A673 (cell line): Measurements from ENCODE around the gene TUBB. TPM values are rescaled to one million over a fixed set of nuclear protein-coding genes. Genes with fewer than 3 reads are reported as not detected.

Experiments
- BruUV-seq: library from RNA; stranded (reverse); fragments of 400-500 nt; replicated peaks from 2 replicates; lab custom pipeline; 2021; lab: Mats Ljungman, UMichigan
- CTCF ChIA-PET: fragments of 300-600 bp; sonication (Branson Sonifier 250); formaldehyde crosslinking; loops from one replicate; lab custom pipeline; 2022; ENCODE audit warnings: antibody characterized with exemption; lab: Charles Lee
- POLR2A ChIA-PET: fragments of 300-600 bp; sonication (Branson Sonifier 250); formaldehyde crosslinking; loops from one replicate; lab custom pipeline; 2022; ENCODE audit warnings: antibody characterized with exemption; ENCODE audit not compliant: low non-redundant PET; lab: Charles Lee
- DNase-seq: peaks from one replicate; pipeline ENCODE4 v3.0.0-alpha.2; 2015; ENCODE audit warnings: low spot score
- H3K27ac ChIP-seq: fragments of 200-600 bp; sonication (generic); 2 replicates; pipeline ENCODE4 v1.5.1; 2016; ENCODE audit warnings: mixed run types, low read depth, mild to moderate bottlenecking, mixed read lengths, antibody characterized with exemption, low read length; ENCODE audit not compliant: poor library complexity, severe bottlenecking
- H3K27me3 ChIP-seq: fragments of 200-600 bp; sonication (generic); replicated peaks from 2 replicates; pipeline ENCODE4 v1.6.1; 2017; ENCODE audit warnings: mixed run types, low read depth, mild to moderate bottlenecking, mixed read lengths, antibody characterized with exemption, low read length; ENCODE audit not compliant: insufficient read depth, poor library complexity
- H3K36me3 ChIP-seq: fragments of 200-600 bp; sonication (generic); 2 replicates; pipeline ENCODE4 v1.6.1; 2016; ENCODE audit warnings: mixed run types, mild to moderate bottlenecking, mixed read lengths, antibody characterized with exemption, low read length; ENCODE audit not compliant: insufficient read depth, poor library complexity, severe bottlenecking
- H3K4me1 ChIP-seq: fragments of 200-600 bp; sonication (generic); 2 replicates; pipeline ENCODE4 v1.6.1; 2017; ENCODE audit warnings: mixed run types, mild to moderate bottlenecking, mixed read lengths, antibody characterized with exemption, low read length; ENCODE audit not compliant: insufficient read depth, poor library complexity, severe bottlenecking
- H3K4me3 ChIP-seq: fragments of 200-600 bp; sonication (generic); 2 replicates; pipeline ENCODE4 v1.5.1; 2016; ENCODE audit warnings: low read depth, mixed run types, mild to moderate bottlenecking, mixed read lengths, low read length; ENCODE audit not compliant: poor library complexity, severe bottlenecking
- H3K9me3 ChIP-seq: fragments of 200-600 bp; sonication (generic); 2 replicates; pipeline ENCODE4 v1.6.1; 2016; ENCODE audit warnings: mixed run types, low read depth, mild to moderate bottlenecking, mixed read lengths, antibody characterized with exemption, low read length; ENCODE audit not compliant: poor library complexity, severe bottlenecking
- EZH2 ChIP-seq: fragments of 200-600 bp; sonication (generic); IDR thresholded peaks from 2 replicates; pipeline ENCODE4 v1.6.1; 2017; ENCODE audit warnings: borderline replicate concordance, low read depth, mild to moderate bottlenecking, mixed read lengths, antibody characterized with exemption, low read length; ENCODE audit not compliant: poor library complexity, severe bottlenecking
- intact Hi-C: fragments of 100-400 bp; cut with micrococcal nuclease; formaldehyde crosslinking; loops from one replicate; pipeline ENCODE4 v1.10.0; 2022; ENCODE audit not compliant: unreplicated experiment
- total RNA-seq: library from RNA; stranded (reverse); gene quantifications from 2 replicates; pipeline ENCODE4 v1.2.3, GENCODE V29; 2021
- TF ChIP-seq, protein P1 (sequence below): fragments of 300-800, 200-600 bp; sonication (generic); conservative IDR thresholded peaks from 2 replicates; pipeline ENCODE4 v1.5.1; 2017; ENCODE audit warnings: low read depth, mild to moderate bottlenecking, antibody characterized with exemption, low read length, moderate library complexity, mixed read lengths

Gene TUBB
- total RNA-seq, 1 experiment from 2014 or later, result 1,936 TPM

DNA sequence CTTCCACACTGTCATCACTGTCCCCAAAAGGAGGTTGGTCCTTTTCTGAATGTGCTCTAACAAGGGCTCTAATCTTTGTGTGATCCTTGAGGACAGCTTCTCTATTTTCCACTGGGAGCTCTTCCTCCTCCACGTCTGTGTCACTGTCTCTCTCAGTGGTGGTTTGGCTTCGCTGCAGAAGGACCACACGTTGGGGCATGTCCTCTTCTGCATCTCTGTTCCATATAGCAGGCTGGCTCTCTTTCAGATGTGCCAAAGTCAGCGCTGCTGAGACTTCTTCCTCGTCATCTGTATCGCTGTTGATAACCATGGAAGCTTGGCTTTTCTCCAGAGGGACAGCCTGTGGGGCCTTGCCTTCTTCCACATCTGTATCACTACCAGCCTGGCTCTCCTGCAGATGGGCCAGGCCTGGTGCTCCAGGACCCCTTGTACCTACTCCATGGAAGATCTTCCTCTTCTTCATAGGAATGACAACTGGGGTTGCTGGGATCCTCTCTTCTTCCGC is 7.7 kb upstream of the TUBB start:
- H3K9me3 ChIP-seq, result no peaks in the 10 kb centered on the region
- TF ChIP-seq, protein P1, sequence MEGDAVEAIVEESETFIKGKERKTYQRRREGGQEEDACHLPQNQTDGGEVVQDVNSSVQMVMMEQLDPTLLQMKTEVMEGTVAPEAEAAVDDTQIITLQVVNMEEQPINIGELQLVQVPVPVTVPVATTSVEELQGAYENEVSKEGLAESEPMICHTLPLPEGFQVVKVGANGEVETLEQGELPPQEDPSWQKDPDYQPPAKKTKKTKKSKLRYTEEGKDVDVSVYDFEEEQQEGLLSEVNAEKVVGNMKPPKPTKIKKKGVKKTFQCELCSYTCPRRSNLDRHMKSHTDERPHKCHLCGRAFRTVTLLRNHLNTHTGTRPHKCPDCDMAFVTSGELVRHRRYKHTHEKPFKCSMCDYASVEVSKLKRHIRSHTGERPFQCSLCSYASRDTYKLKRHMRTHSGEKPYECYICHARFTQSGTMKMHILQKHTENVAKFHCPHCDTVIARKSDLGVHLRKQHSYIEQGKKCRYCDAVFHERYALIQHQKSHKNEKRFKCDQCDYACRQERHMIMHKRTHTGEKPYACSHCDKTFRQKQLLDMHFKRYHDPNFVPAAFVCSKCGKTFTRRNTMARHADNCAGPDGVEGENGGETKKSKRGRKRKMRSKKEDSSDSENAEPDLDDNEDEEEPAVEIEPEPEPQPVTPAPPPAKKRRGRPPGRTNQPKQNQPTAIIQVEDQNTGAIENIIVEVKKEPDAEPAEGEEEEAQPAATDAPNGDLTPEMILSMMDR, result no peak
- no peak for TF ChIP-seq EZH2
- peaks cover 64% of the 10 kb centered on the region for H3K36me3 ChIP-seq
- ChIA-PET CTCF (no interaction called here), POLR2A (no interaction called here)
- H3K4me1 ChIP-seq, result peaks cover 7% of the 10 kb centered on the region
- TSS peak; percentile 3 for BruUV-seq
- H3K27ac ChIP-seq, result no peak overlapping the region
- no peak overlapping the region for H3K4me3 ChIP-seq
- no peaks in the 10 kb centered on the region for H3K27me3 ChIP-seq
- intact Hi-C loops, result no loop called here
- DNase-seq, result no peak

DNA sequence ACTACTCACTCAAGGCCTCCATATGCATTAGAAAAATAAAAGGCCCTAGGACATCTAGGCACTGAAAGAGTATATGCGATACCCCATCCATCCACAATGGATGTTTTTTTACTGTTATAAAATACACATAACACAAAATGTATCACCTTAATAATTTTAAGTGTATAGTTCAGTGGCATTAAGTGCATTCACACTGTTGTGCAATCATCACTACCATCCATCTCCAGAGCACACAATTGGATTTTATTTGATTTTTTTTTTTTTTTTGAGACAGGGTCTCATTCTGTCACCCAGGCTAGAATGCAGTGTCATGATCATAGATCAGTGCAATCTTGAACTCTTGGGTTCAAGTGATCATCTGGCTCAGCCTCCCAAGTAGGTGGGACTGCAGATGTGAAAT is 5.9 kb upstream of the TUBB start:
- CTCF ChIA-PET, result interaction anchor here (0.6 to 0.7 kb wide), 2 partner anchors 16 to 42 kb away, joined by 3 to 4 read pairs; no protein-coding TSS in a partner anchor
- Histone ChIP-seq H3K36me3 (peaks cover 53% of the 10 kb centered on the region), H3K4me1 (peaks cover 17% of the 10 kb centered on the region), H3K27me3 (no peaks in the 10 kb centered on the region), H3K27ac (no peak overlapping the region), H3K9me3 (no peaks in the 10 kb centered on the region), H3K4me3 (no peak overlapping the region)
- no peak for DNase-seq
- TF ChIP-seq, protein P1, result no peak
- no TSS peak for BruUV-seq
- intact Hi-C loops, result no loop called here
- POLR2A ChIA-PET, result no interaction called here

DNA sequence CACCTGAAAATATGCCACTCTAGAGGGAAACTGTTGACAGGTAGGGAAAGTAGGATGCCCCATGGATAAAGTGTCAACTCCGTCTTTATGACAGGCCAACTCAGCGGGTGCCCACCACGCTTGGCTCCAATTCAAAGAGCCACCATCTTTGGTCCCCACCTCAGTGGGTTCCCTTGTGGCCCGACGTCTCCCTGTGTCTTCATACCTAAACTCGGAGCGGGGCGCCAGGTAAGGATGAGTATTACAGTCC is 3.3 kb upstream of the TUBB start:
- no TSS peak for BruUV-seq

More for the DNA sequence above, 3.3 kb upstream of the TUBB start:
- intact Hi-C loops, result loop anchor here (1.0 to 2.0 kb wide), 2 partner anchors 26 to 100 kb away; partner anchors contain the start of genes MRPS18B, NRM and PPP1R10
- Histone ChIP-seq H3K36me3 (peaks cover 38% of the 10 kb centered on the region), H3K4me3 (peak overlapping the region; percentile 50), H3K4me1 (peaks cover 19% of the 10 kb centered on the region), H3K27me3 (no peaks in the 10 kb centered on the region), H3K27ac (peak overlapping the region; percentile 94), H3K9me3 (no peaks in the 10 kb centered on the region)
- DNase-seq, result no peak
- CTCF ChIA-PET, result interaction anchor here (0.6 to 0.8 kb wide), 2 partner anchors 38 to 682 kb away, joined by 3 to 5 read pairs; no protein-coding TSS in a partner anchor
- TF ChIP-seq EZH2, result no peak
- TF ChIP-seq, protein P1, result no peak
- POLR2A ChIA-PET, result interaction anchor here (0.6 to 1.0 kb wide), 3 partner anchors 28 to 165 kb away, joined by 3 to 4 read pairs (median 3); no protein-coding TSS in a partner anchor
